ENCODE results near the gene NLE1. TPM values are rescaled to one million over a fixed set of nuclear protein-coding genes. Genes with fewer than 3 reads are reported as not detected.
"Not testable (repeated sequence)": the region's sequence is repeated elsewhere in the genome, so short reads cannot be mapped to it uniquely, and the experiment has no call there.

The NLE1 gene
- total RNA-seq, 1 donor from 2014 or later, result 9.1 TPM

DNA sequence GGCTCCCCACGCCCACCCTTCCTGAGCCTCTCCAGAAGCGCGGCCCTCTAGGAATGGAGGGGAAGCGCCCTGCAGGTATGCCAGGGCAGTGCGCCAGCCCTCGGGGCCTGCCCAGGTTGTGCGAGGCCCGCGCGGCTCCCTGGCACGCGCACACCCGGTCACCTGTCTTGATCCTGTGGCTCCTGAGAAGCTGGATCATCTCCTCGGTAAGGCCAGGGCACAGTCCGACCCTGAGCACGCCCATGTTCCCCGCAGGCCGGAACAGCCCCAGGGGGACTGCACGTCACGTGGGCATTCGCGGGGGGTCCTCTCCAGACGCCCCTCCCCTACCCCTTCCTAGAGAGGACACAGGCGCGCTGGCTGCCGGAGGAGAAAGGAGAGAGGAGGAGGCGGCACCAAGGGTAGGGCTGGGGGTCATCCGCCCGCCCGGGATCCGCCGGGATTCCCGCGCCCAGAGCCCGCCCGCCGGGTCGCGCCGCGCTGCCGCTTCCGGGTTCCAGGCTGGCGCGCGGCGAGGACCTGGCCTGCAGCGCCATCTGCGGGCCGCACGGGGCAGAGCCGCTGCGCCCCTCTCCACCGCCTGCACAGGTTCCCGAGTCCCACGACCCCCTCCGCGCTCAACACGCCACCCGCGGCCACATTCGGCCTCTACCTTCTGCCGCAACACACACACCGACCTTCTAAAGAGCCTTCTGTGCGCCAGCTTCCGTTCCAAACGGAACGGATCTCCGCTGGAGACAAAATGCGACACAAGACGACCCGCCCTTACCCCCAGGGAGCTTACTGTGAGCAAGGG lies 22.5 kb downstream of the NLE1 start, which contains the start of gene RAD51D:
RAD51D (minus strand) TSS at position 491 of the 796 bp plus-strand sequence; CDS start at position 244, 247 bp downstream.
- Mint-ChIP-seq H3K4me1 (ENCODE audit: low read depth, unreplicated experiment) (peaks cover 4% of the 10 kb centered on the region), H3K36me3 (ENCODE audit: unreplicated experiment) (no peaks in the 10 kb centered on the region), H3K9me3 (ENCODE audit: unreplicated experiment) (peaks cover 6% of the 10 kb centered on the region), H3K27ac (ENCODE audit: unreplicated experiment) (peak within 1 kb of the TSS; percentile 95), H3K4me3 (ENCODE audit: unreplicated experiment) (peak within 1 kb of the TSS; percentile 97), H3K27me3 (ENCODE audit: unreplicated experiment) (peaks cover 3% of the 10 kb centered on the region)
- TF ChIP-seq, protein P1, sequence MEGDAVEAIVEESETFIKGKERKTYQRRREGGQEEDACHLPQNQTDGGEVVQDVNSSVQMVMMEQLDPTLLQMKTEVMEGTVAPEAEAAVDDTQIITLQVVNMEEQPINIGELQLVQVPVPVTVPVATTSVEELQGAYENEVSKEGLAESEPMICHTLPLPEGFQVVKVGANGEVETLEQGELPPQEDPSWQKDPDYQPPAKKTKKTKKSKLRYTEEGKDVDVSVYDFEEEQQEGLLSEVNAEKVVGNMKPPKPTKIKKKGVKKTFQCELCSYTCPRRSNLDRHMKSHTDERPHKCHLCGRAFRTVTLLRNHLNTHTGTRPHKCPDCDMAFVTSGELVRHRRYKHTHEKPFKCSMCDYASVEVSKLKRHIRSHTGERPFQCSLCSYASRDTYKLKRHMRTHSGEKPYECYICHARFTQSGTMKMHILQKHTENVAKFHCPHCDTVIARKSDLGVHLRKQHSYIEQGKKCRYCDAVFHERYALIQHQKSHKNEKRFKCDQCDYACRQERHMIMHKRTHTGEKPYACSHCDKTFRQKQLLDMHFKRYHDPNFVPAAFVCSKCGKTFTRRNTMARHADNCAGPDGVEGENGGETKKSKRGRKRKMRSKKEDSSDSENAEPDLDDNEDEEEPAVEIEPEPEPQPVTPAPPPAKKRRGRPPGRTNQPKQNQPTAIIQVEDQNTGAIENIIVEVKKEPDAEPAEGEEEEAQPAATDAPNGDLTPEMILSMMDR (IDR thresholded peaks at IDR 0.05; ENCODE audit: partially characterized antibody, unreplicated experiment), result peak; percentile 88
- peak; percentile 87 for DNase-seq

DNA sequence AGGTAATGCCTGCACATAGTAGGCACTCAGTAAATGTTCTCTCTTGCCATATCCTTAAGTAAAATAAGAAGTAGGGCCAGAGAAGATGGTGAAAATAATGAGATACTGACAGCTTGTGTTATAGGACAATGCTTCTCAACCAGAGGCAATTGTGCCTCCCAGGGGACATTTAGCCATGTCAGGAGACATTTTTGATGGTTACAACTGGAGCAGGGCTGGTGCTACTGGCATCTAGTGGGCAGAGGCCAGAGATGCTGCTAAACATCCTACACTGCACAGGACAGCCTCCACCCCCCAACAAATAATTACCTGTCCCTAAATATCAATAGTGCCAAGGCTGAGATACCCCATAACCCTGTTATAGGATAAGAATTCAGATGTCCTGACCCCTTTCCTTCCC lies 24.1 kb downstream of the NLE1 start:
- H3K4me1 Mint-ChIP-seq (ENCODE audit: low read depth, unreplicated experiment), result peaks cover 4% of the 10 kb centered on the region
- peaks cover 6% of the 10 kb centered on the region for H3K9me3 Mint-ChIP-seq (ENCODE audit: unreplicated experiment)
- peak overlapping the region; percentile 72 for H3K4me3 Mint-ChIP-seq (ENCODE audit: unreplicated experiment)
- no peak overlapping the region for H3K27ac Mint-ChIP-seq (ENCODE audit: unreplicated experiment)
- TF ChIP-seq, protein P1 (IDR thresholded peaks at IDR 0.05; ENCODE audit: partially characterized antibody, unreplicated experiment), result no peak
- H3K27me3 Mint-ChIP-seq (ENCODE audit: unreplicated experiment), result peaks cover 3% of the 10 kb centered on the region
- no peak for DNase-seq
- no peaks in the 10 kb centered on the region for H3K36me3 Mint-ChIP-seq (ENCODE audit: unreplicated experiment)

DNA sequence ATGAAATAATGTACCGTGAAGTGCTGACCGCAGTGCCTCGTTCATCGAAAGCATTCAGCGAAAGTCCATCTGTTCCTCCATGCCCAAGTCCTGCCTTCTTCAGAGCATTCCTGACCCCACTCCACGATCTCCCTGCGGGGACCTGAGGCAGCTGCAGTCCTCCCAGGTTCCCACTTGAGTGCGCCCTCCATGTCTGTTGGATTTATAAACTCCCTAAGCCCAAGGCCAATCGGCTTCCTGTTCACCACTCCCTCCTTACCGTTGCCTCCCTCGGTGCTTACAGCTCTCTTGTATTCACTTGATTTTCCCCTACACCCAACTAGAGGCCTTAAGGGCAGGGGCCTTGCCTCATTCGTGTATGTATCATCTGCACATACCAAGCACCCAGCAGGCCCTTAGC lies 25.3 kb downstream of the NLE1 start:
- Mint-ChIP-seq H3K27ac (ENCODE audit: unreplicated experiment) (no peak overlapping the region), H3K4me3 (ENCODE audit: unreplicated experiment) (no peak overlapping the region), H3K4me1 (ENCODE audit: low read depth, unreplicated experiment) (peaks cover 4% of the 10 kb centered on the region), H3K9me3 (ENCODE audit: unreplicated experiment) (peaks cover 6% of the 10 kb centered on the region), H3K27me3 (ENCODE audit: unreplicated experiment) (peaks cover 3% of the 10 kb centered on the region), H3K36me3 (ENCODE audit: unreplicated experiment) (no peaks in the 10 kb centered on the region)
- DNase-seq, result no peak
- TF ChIP-seq, protein P1 (IDR thresholded peaks at IDR 0.05; ENCODE audit: partially characterized antibody, unreplicated experiment), result no peak

DNA sequence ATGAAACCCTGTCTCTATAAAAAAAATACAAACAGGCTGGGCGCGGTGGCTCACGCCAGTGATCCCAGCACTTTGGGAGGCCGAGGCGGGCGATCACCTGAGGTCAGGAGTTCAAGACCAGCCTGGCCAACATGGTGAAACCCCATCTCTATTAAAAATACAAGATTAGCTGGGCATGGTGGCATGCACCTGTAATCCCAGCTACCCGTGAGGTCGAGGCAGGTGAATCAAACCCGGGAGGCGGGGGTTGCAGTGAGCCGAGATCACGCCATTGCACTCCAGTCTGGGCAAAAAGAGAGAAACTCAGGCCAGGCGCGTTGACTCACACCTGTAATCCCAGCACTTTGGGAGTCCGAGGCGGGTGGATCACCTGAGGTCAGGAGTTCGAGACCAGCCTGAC lies 31.3 kb downstream of the NLE1 start:
- not testable (repeated sequence) for H3K4me3 Mint-ChIP-seq (ENCODE audit: unreplicated experiment); H3K27me3 Mint-ChIP-seq (ENCODE audit: unreplicated experiment); H3K36me3 Mint-ChIP-seq (ENCODE audit: unreplicated experiment); H3K4me1 Mint-ChIP-seq (ENCODE audit: low read depth, unreplicated experiment); H3K27ac Mint-ChIP-seq (ENCODE audit: unreplicated experiment); H3K9me3 Mint-ChIP-seq (ENCODE audit: unreplicated experiment); DNase-seq

DNA sequence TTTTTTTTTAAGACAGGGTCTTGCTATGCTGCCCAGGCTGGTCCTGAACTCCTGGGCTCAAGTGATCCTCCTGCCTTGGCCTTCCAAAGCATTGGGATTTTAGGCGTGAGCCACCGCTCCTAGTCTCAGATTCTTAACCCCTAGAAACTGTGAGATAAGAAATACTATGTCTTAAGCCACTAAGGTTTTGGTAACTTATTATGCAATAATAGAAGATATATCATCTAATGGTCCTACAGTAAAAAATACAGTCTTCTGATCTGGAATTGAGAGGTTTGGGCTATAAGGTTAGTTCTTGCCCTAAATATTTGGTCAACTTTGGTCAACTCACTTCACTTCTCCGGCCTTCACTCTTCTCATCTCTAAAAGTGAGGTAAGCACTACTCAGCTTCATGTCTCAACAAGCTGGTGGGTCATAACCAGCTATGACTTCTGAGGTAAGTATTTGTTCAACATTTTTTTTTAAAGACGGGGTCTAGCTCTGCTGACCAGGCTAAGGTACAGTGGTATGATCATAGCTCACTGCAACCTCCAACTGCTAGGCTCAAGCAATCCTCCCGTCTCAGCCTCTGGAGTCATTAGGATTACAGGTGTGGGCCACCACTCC lies 37.2 kb downstream of the NLE1 start:
- peaks cover 3% of the 10 kb centered on the region for H3K27me3 Mint-ChIP-seq (ENCODE audit: unreplicated experiment)
- no peak overlapping the region for H3K27ac Mint-ChIP-seq (ENCODE audit: unreplicated experiment)
- no peaks in the 10 kb centered on the region for H3K4me1 Mint-ChIP-seq (ENCODE audit: low read depth, unreplicated experiment)
- no peak for DNase-seq
- H3K4me3 Mint-ChIP-seq (ENCODE audit: unreplicated experiment), result no peak overlapping the region
- peaks cover 9% of the 10 kb centered on the region for H3K36me3 Mint-ChIP-seq (ENCODE audit: unreplicated experiment)
- TF ChIP-seq, protein P1 (IDR thresholded peaks at IDR 0.05; ENCODE audit: partially characterized antibody, unreplicated experiment), result no peak
- peaks cover 2% of the 10 kb centered on the region for H3K9me3 Mint-ChIP-seq (ENCODE audit: unreplicated experiment)

Data from glutamatergic neuron (in vitro differentiated cells).